SK-N-SH (cell line): ENCODE data around the gene MYO9A. TPM values are rescaled to one million over a fixed set of nuclear protein-coding genes. Genes with fewer than 3 reads are reported as not detected.

Experiments used
- CTCF ChIA-PET: fragments of 300-600, 350-600 bp; formaldehyde crosslinking; extraction: SDS; loops from one replicate; lab custom pipeline; 2021; lab: Yijun Ruan, JAX
- POLR2A ChIA-PET: fragments of 350-600 bp; sonication (Branson Sonifier 250); formaldehyde crosslinking; extraction: SDS; loops from one replicate; lab custom pipeline; 2020; ENCODE audit warnings: antibody characterized with exemption, inconsistent platforms; lab: Yijun Ruan, JAX
- DNase-seq: peaks from one replicate; pipeline ENCODE4 v3.0.0; 2012
- H2AFZ ChIP-seq: fragments of 200-600 bp; sonication (generic); 2 replicates; pipeline ENCODE4 v1.8.1; 2016; ENCODE audit warnings: antibody characterized with exemption, mild to moderate bottlenecking, low read depth
- H3F3A ChIP-seq: fragments of 200-600 bp; sonication (generic); replicated peaks from 2 replicates; pipeline ENCODE3; 2016; ENCODE audit warnings: antibody characterized with exemption, mild to moderate bottlenecking; ENCODE audit not compliant: insufficient read depth
- H3K27ac ChIP-seq, 2 experiments: fragments of 200-500 bp in 1 of 2; fragments of 200-600 bp in 1 of 2; sonication (Bioruptor generic) in 1 of 2; sonication (generic), shearing (Covaris generic) in 1 of 2; 2 replicates each; pipeline versions ENCODE4 v1.5.1 to v1.6.1; 2014 to 2016; ENCODE audit warnings: low read depth in 2 of 2, inconsistent platforms in 1 of 2, low read length in 1 of 2, mild to moderate bottlenecking in 1 of 2, mixed read lengths in 1 of 2
- H3K27me3 ChIP-seq: fragments of 200-600 bp; sonication (generic), shearing (Covaris generic); 2 replicates; pipeline ENCODE4 v1.6.1; 2016; ENCODE audit warnings: mixed run types; ENCODE audit not compliant: insufficient read depth
- H3K36me3 ChIP-seq, 2 experiments: fragments of 200-500 bp in 1 of 2; fragments of 200-600 bp in 1 of 2; sonication (Bioruptor generic) in 1 of 2; sonication (generic) in 1 of 2; replicated peaks in 1 of 2; 2 replicates each; pipeline versions ENCODE3 to v1.5.1; 2014 to 2016; ENCODE audit warnings: low read length in 1 of 2, mild to moderate bottlenecking in 1 of 2; ENCODE audit not compliant: insufficient read depth in 2 of 2, control insufficient read depth in 1 of 2
- H3K4me1 ChIP-seq, 2 experiments: fragments of 200-500 bp in 1 of 2; fragments of 200-600 bp in 1 of 2; sonication (Bioruptor generic) in 1 of 2; sonication (generic), shearing (Covaris generic) in 1 of 2; 2 replicates each; pipeline versions ENCODE4 v1.5.1 to v1.6.1; 2014 to 2016; ENCODE audit warnings: low read depth in 1 of 2, low read length in 1 of 2, mixed run types in 1 of 2; ENCODE audit not compliant: insufficient read depth in 2 of 2, control insufficient read depth in 1 of 2
- H3K4me2 ChIP-seq: fragments of 200-600 bp; sonication (generic), shearing (Covaris generic); 2 replicates; pipeline ENCODE4 v1.6.1; 2017; ENCODE audit warnings: mixed run types
- H3K4me3 ChIP-seq, 2 experiments: fragments of 200-500 bp in 1 of 2; fragments of 200-600 bp in 1 of 2; sonication (Bioruptor generic) in 1 of 2; sonication (generic), shearing (Covaris generic) in 1 of 2; 2 replicates each; pipeline versions ENCODE4 v1.5.1 to v1.8.1; 2014 to 2016; ENCODE audit warnings: low read depth in 2 of 2, inconsistent platforms in 1 of 2, low read length in 1 of 2, mild to moderate bottlenecking in 1 of 2, mixed read lengths in 1 of 2, moderate library complexity in 1 of 2
- H3K79me2 ChIP-seq: fragments of 200-600 bp; sonication (generic); 2 replicates; pipeline ENCODE4 v1.8.1; 2017; ENCODE audit warnings: mild to moderate bottlenecking; ENCODE audit not compliant: insufficient read depth
- H3K9ac ChIP-seq: fragments of 200-600 bp; sonication (generic); 2 replicates; pipeline ENCODE4 v1.6.1; 2017; ENCODE audit warnings: mixed run types
- H3K9me2 ChIP-seq: fragments of 200-600 bp; sonication (generic); 2 replicates; pipeline ENCODE4 v1.6.1; 2017; ENCODE audit warnings: mixed run types
- H3K9me3 ChIP-seq: fragments of 200-600 bp; sonication (generic); 2 replicates; pipeline ENCODE4 v1.6.1; 2017; ENCODE audit warnings: mixed run types, mild to moderate bottlenecking, moderate library complexity
- H4K20me1 ChIP-seq: fragments of 200-600 bp; sonication (generic); 2 replicates; pipeline ENCODE4 v1.6.1; 2017; ENCODE audit warnings: mild to moderate bottlenecking, mixed run types; ENCODE audit not compliant: insufficient read depth
- ELF1 ChIP-seq: IDR thresholded peaks from 2 replicates; pipeline ENCODE4 v1.4.0; 2012
- EZH2phosphoT487 ChIP-seq: fragments of 200-600 bp; sonication (generic); IDR thresholded peaks from 2 replicates; pipeline ENCODE4 v1.6.1; 2017; ENCODE audit warnings: low read depth, mixed run types, mild to moderate bottlenecking, antibody characterized with exemption, moderate library complexity, borderline replicate concordance
- FOSL2 ChIP-seq: IDR thresholded peaks from 2 replicates; pipeline ENCODE4 v1.4.0; 2012; ENCODE audit warnings: low read depth, mild to moderate bottlenecking, moderate library complexity, borderline replicate concordance
- GABPA ChIP-seq: IDR thresholded peaks from 2 replicates; pipeline ENCODE4 v1.4.0; 2012; ENCODE audit warnings: low read depth, mild to moderate bottlenecking
- IRF3 ChIP-seq: fragments of 150-350 bp; IDR thresholded peaks from 2 replicates; pipeline ENCODE4 v1.6.1; 2016; ENCODE audit warnings: mild to moderate bottlenecking, low read depth, low read length
- MAX ChIP-seq: IDR thresholded peaks from 2 replicates; pipeline ENCODE4 v1.4.0; 2012; ENCODE audit warnings: low read depth
- MEF2A ChIP-seq: IDR thresholded peaks from 2 replicates; pipeline ENCODE4 v1.4.0; 2012; ENCODE audit warnings: low read depth, borderline replicate concordance
- NFIC ChIP-seq: IDR thresholded peaks from 2 replicates; pipeline ENCODE4 v1.4.0; 2012; ENCODE audit warnings: borderline replicate concordance
- NRF1 ChIP-seq: IDR thresholded peaks from 2 replicates; pipeline ENCODE4 v1.6.1; 2012; ENCODE audit warnings: low read depth, mild to moderate bottlenecking, low read length
- PBX3 ChIP-seq: IDR thresholded peaks from 2 replicates; pipeline ENCODE4; 2012
- POLR2AphosphoS5 ChIP-seq: IDR thresholded peaks from 2 replicates; pipeline ENCODE4 v1.6.1; 2012; ENCODE audit warnings: low read depth, low read length
- RAD21 ChIP-seq: IDR thresholded peaks from 2 replicates; pipeline ENCODE4 v1.6.1; 2012; ENCODE audit warnings: mild to moderate bottlenecking, low read length
- REST ChIP-seq: IDR thresholded peaks from 2 replicates; pipeline ENCODE4 v1.6.1; 2012; ENCODE audit warnings: mild to moderate bottlenecking, low read depth, low read length, moderate library complexity
- RFX5 ChIP-seq: IDR thresholded peaks from 2 replicates; pipeline ENCODE4 v1.6.1; 2012; ENCODE audit warnings: mild to moderate bottlenecking, improper control_type of control experiment, low read length
- TEAD4 ChIP-seq: IDR thresholded peaks from 2 replicates; pipeline ENCODE4 v1.4.0; 2012; ENCODE audit warnings: mild to moderate bottlenecking, borderline replicate concordance; ENCODE audit not compliant: insufficient read depth
- USF2 ChIP-seq: fragments of 150-350 bp; IDR thresholded peaks from 2 replicates; pipeline ENCODE4 v1.6.1; 2017; ENCODE audit warnings: antibody characterized with exemption, low read length, low read depth, borderline replicate concordance
- WGBS: methylation state at CpG from one replicate; pipeline ENCODE4 v1.1.6; 2017; ENCODE audit warnings: low lambda C conversion rate; 5-methylcytosine and 5-hydroxymethylcytosine counted together
- polyA plus RNA-seq, 3 experiments: library from polyadenylated mRNA; depleted of rRNA; stranded (reverse); fragments of >200 nt; gene quantifications; 2 replicates each; pipeline ENCODE4 v1.2.3, GENCODE V29; 2012

MYO9A gene
- polyA plus RNA-seq, 1 of the 3 experiments (the other 2 are of a cell fraction): 4.1 TPM

- TF ChIP-seq REST (no peak), GABPA (no peak), EZH2phosphoT487 (no peak), NFIC (no peak), NRF1 (no peak), PBX3 (no peak), USF2 (no peak)
- TF ChIP-seq, all 33 proteins: peak for 0
Observed at GRCh38 chr15:72167445-72167844, 49.5 kb upstream of the MYO9A start (continued).

- Histone ChIP-seq H3K4me1 (peaks cover 0 to 6% of the 10 kb centered on the region in 2 experiments; a peak in 1 of 4 replicates), H2AFZ (no peak overlapping the region), H3K27ac (no peak overlapping the region), H3F3A (no peaks in the 10 kb centered on the region), H3K27me3 (no peaks in the 10 kb centered on the region), H3K4me3 (no peak overlapping the region), H3K9me3 (no peaks in the 10 kb centered on the region)
- CTCF ChIA-PET: interaction anchor here (3.5 kb wide), 1 partner anchor 10 kb away, joined by 23 read pairs; no protein-coding TSS in a partner anchor
- POLR2A ChIA-PET: no interaction called here
- WGBS: 76% methylated on average over 4 of the region's 5 CpGs
- TF ChIP-seq MEF2A (no peak), RAD21 (no peak), NRF1 (no peak), POLR2AphosphoS5 (no peak), TEAD4 (no peak), RFX5 (no peak), FOSL2 (no peak), ELF1 (no peak), PBX3 (no peak), IRF3 (no peak), REST (no peak), MAX (no peak), GABPA (no peak)
- TF ChIP-seq, all 33 proteins: peak for 0
- Histone ChIP-seq H3K9ac (no peak overlapping the region), H3K4me2 (no peak overlapping the region), H4K20me1 (no peaks in the 10 kb centered on the region), H3K9me2 (no peaks in the 10 kb centered on the region), H3K36me3 (no peaks in the 10 kb centered on the region), H3K79me2 (no peaks in the 10 kb centered on the region)
- DNase-seq: no peak
Observed at GRCh38 chr15:72166716-72167417, 48.9 kb upstream of the MYO9A start.
